Right atrium auricular region (tissue), 2 donors: ENCODE measurements around the gene LTO1. TPM values are rescaled to one million over a fixed set of nuclear protein-coding genes. Genes with fewer than 3 reads are reported as not detected.

ENCODE experiments used
- DNase-seq: peaks from one replicate; pipeline ENCODE4 v3.0.0-alpha.2; 2019; ENCODE audit warnings: low spot score
- H3K27ac ChIP-seq, 2 donors: fragments of 200-600 bp; sonication (generic); 1 replicate in 1 of 2; 2 replicates in 1 of 2; pipeline ENCODE4 v1.5.1; 2016 to 2019
- H3K27me3 ChIP-seq, 2 donors: fragments of 200-600 bp; sonication (generic); one replicate each; pipeline versions ENCODE4 v1.5.1 to v1.6.0; 2017 to 2019
- H3K36me3 ChIP-seq: fragments of 200-600 bp; sonication (generic); one replicate; pipeline ENCODE4 v1.5.1; 2016
- H3K4me1 ChIP-seq, 2 donors: fragments of 200-600 bp; sonication (generic); one replicate each; pipeline versions ENCODE4 v1.5.1 to v1.6.0; 2017 to 2019
- H3K4me3 ChIP-seq, 2 donors: fragments of 200-600 bp; sonication (generic); 1 replicate in 1 of 2; 2 replicates in 1 of 2; pipeline ENCODE4 v1.5.1; 2017 to 2019; ENCODE audit warnings: mild to moderate bottlenecking in 1 of 2, moderate library complexity in 1 of 2
- H3K9me3 ChIP-seq, 2 donors: fragments of 200-600 bp; sonication (generic); one replicate each; pipeline ENCODE4 v1.5.1; 2019
- total RNA-seq, 2 donors: library from RNA; depleted of rRNA; stranded (reverse); fragments of >200 nt; gene quantifications; one replicate each; pipeline ENCODE4 v1.1.0, GENCODE V29; 2016
- TF ChIP-seq, protein P1 (sequence below), 2 donors: fragments of 200-600 bp; sonication (generic); IDR thresholded peaks; one replicate each; pipeline ENCODE4 v1.5.1; 2019; ENCODE audit warnings: antibody characterized with exemption in 2 of 2

LTO1 gene
- total RNA-seq, 2 donors from 2014 or later: 4.7 to 6.0 TPM

GRCh38 chr11:69707176-69707575 is 32.0 kb upstream of the LTO1 start:
- Histone ChIP-seq H3K9me3 (no peaks in the 10 kb centered on the region), H3K4me1 (peaks cover 0 to 22% of the 10 kb centered on the region in 2 donors), H3K27ac (no peak overlapping the region), H3K4me3 (no peak overlapping the region), H3K27me3 (peaks cover 14 to 27% of the 10 kb centered on the region in 2 donors), H3K36me3 (no peaks in the 10 kb centered on the region)
- DNase-seq: no peak
- TF ChIP-seq, protein P1, sequence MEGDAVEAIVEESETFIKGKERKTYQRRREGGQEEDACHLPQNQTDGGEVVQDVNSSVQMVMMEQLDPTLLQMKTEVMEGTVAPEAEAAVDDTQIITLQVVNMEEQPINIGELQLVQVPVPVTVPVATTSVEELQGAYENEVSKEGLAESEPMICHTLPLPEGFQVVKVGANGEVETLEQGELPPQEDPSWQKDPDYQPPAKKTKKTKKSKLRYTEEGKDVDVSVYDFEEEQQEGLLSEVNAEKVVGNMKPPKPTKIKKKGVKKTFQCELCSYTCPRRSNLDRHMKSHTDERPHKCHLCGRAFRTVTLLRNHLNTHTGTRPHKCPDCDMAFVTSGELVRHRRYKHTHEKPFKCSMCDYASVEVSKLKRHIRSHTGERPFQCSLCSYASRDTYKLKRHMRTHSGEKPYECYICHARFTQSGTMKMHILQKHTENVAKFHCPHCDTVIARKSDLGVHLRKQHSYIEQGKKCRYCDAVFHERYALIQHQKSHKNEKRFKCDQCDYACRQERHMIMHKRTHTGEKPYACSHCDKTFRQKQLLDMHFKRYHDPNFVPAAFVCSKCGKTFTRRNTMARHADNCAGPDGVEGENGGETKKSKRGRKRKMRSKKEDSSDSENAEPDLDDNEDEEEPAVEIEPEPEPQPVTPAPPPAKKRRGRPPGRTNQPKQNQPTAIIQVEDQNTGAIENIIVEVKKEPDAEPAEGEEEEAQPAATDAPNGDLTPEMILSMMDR (IDR thresholded peaks at IDR 0.05): no peak

DNA sequence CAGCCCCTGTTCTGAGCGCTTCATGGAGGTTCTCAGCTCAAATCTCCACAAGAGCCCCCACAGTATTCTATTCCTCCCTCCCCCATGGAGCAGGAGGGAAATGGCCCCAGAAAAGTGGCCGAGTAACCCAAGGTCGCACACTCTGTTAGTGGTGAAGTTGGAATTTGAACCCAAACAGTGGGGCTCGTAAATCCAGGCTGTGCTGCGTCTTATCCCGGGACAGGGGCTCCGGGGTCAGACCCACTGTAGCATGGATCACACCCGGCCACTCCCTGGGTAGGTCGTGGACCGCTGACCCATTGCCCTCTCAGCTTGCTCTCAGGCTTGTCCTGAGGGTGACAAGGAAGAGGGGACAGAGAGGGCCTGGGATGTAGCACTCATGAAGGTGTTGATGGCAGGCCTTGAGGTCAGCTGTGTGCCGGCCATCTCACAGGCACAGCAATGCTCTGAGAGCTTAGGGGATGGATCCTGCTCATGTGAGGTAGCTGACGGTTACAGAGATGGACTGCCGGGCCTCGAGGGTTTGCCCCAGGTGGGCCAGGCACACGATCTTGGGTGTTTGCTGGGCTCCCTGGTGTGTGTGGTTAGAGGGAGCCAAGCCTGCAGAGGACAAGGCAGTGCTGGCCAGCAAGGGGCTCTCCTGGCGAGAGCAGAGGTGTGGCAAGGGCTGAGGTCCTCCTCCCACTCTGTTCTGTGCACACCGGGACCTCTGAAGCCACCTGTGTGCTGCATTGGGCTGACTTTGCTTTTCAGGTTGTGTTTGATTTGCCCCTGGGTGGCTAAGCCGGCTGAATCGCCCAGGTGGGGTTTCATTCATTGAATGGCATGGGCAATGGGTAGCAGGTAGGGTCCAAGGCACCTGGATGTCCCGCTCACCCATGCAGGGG is 31.0 kb upstream of the LTO1 start:
- Histone ChIP-seq H3K4me1 (peaks cover 0 to 22% of the 10 kb centered on the region in 2 donors), H3K4me3 (no peak overlapping the region), H3K27ac (no peak overlapping the region), H3K9me3 (no peaks in the 10 kb centered on the region), H3K27me3 (peaks cover 14 to 33% of the 10 kb centered on the region in 2 donors), H3K36me3 (no peaks in the 10 kb centered on the region)
- no peak for DNase-seq
- TF ChIP-seq, protein P1 (IDR thresholded peaks at IDR 0.05): no peak

DNA sequence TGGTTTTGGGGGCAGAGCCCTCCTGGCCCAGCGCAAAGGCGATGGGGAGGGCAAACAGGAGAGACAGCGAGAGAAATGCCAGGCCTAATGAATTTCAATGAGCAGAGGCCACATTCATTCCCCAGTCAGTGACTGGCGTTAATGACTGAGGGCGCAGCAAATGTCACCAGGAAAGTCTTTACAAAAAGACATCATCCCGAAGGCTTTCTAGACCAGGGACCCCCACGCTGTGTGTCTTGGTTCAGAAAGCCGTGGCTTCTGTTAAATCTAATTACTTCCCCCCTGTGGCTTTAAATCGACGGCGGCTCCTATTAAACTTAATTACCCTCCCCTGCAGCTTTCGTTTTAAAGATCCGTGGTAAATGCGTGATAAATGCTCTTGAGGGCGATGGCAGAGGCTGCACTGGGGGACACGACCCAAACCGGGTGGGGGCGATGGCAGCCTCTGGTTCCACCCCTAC is 30.2 kb upstream of the LTO1 start:
- peaks cover 0 to 28% of the 10 kb centered on the region in 2 donors for H3K4me1 ChIP-seq
- DNase-seq: no peak
- no peaks in the 10 kb centered on the region for H3K36me3 ChIP-seq
- H3K9me3 ChIP-seq: no peaks in the 10 kb centered on the region
- peaks cover 18 to 33% of the 10 kb centered on the region in 2 donors for H3K27me3 ChIP-seq
- H3K27ac ChIP-seq: no peak overlapping the region
- TF ChIP-seq, protein P1 (IDR thresholded peaks at IDR 0.05): no peak
- H3K4me3 ChIP-seq: no peak overlapping the region

DNA sequence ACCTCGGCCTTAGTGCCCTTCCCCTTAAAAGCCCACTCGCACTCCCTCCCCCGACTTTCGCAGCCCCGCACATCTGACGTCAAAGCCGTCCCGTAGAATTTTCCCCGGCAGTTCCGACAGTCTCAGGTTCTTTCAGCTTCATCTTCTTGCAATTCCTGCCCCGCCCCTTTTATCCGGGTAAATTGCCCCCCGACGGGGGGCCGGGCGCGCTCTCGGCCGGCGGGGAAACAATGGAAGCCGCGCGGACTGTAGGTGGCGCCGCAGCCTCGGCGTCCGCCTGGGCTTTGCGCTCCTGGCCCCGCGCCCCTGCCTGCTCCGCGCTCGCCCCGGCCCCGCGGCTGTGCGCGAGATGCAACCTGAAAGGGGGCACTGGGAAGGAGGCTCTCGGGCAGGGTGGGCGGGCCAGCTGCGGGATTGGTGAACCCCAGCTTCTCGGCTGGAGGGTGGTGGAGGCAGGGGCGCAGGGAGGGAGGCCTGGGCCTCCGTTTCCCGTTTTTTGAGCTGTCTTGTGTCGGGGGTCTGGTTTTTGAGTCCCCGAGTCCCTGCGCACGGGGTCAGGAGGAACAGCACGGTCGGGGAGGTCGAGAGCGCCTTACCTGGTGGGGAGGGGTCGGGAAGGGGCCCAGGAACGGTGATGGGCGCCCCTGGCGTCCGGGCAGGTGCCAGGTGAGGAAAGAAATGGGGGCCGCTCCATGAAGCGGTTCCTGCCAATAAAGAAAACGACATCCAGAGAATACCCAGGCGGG is 29.5 kb upstream of the LTO1 start:
- Histone ChIP-seq H3K27me3 (peaks cover 18 to 33% of the 10 kb centered on the region in 2 donors), H3K27ac (no peak overlapping the region), H3K4me3 (peak overlapping the region in 1 of 2 donors; percentile 16), H3K4me1 (peaks cover 0 to 30% of the 10 kb centered on the region in 2 donors), H3K9me3 (no peaks in the 10 kb centered on the region), H3K36me3 (no peaks in the 10 kb centered on the region)
- no peak for DNase-seq
- TF ChIP-seq, protein P1 (IDR thresholded peaks at IDR 0.05): peak; percentile 20 to 65

GRCh38 chr11:69703768-69704507 is 28.8 kb upstream of the LTO1 start, which contains the start of gene FGF19:
FGF19 (minus strand) TSS chr11:69704022; CDS start chr11:69703876, 146 bp downstream.
- Histone ChIP-seq H3K36me3 (no peaks in the 10 kb centered on the region), H3K27me3 (peaks cover 18 to 33% of the 10 kb centered on the region in 2 donors), H3K4me1 (peaks cover 0 to 30% of the 10 kb centered on the region in 2 donors), H3K4me3 (peak within 1 kb of the TSS in 1 of 2 donors; percentile 16), H3K27ac (no peak within 1 kb of the TSS), H3K9me3 (no peaks in the 10 kb centered on the region)
- TF ChIP-seq, protein P1 (IDR thresholded peaks at IDR 0.05): no peak
- DNase-seq: no peak
